ENCODE data around the gene ADCY2.

The ADCY2 gene

GRCh38 chr5:7772141-7772540, 376.2 kb downstream of the ADCY2 start:
- no peak overlapping the region for H3K4me3 ChIP-seq (replicated peaks; ENCODE audit: insufficient read depth, low read length)
- no peaks in the 10 kb centered on the region for H3K27me3 ChIP-seq (ENCODE audit: insufficient read depth, poor library complexity, severe bottlenecking)
- TF ChIP-seq REST (IDR thresholded peaks at IDR 0.05; ENCODE audit: insufficient replicate concordance, low read depth) (no peak), SPI1 (IDR thresholded peaks at IDR 0.05; ENCODE audit: borderline replicate concordance, low read depth) (no peak), GABPA (IDR thresholded peaks at IDR 0.05; ENCODE audit: low read depth) (no peak), POLR2AphosphoS5 (IDR thresholded peaks at IDR 0.05; ENCODE audit: low read depth) (no peak), CTCF (IDR thresholded peaks at IDR 0.05; ENCODE audit: insufficient read depth, low read length) (no peak)
- no peak overlapping the region for H3K27ac ChIP-seq (replicated peaks)
- no peak for DNase-seq (ENCODE audit: low read depth in 1 of 2, low spot score in 1 of 2)

GRCh38 chr5:7773178-7773577, 377.2 kb downstream of the ADCY2 start:
- Histone ChIP-seq H3K27me3 (ENCODE audit: insufficient read depth, poor library complexity, severe bottlenecking) (no peaks in the 10 kb centered on the region), H3K4me3 (replicated peaks; ENCODE audit: insufficient read depth, low read length) (no peak overlapping the region), H3K27ac (replicated peaks) (no peak overlapping the region)
- no peak for DNase-seq (ENCODE audit: low read depth in 1 of 2, low spot score in 1 of 2)
- TF ChIP-seq SPI1 (IDR thresholded peaks at IDR 0.05; ENCODE audit: borderline replicate concordance, low read depth) (no peak), GABPA (IDR thresholded peaks at IDR 0.05; ENCODE audit: low read depth) (no peak), POLR2AphosphoS5 (IDR thresholded peaks at IDR 0.05; ENCODE audit: low read depth) (no peak), CTCF (IDR thresholded peaks at IDR 0.05; ENCODE audit: insufficient read depth, low read length) (no peak), REST (IDR thresholded peaks at IDR 0.05; ENCODE audit: insufficient replicate concordance, low read depth) (no peak)

GRCh38 chr5:7776442-7776841, 380.5 kb downstream of the ADCY2 start:
- Histone ChIP-seq H3K27me3 (ENCODE audit: insufficient read depth, poor library complexity, severe bottlenecking) (peaks cover 4% of the 10 kb centered on the region), H3K27ac (replicated peaks) (no peak overlapping the region), H3K4me3 (replicated peaks; ENCODE audit: insufficient read depth, low read length) (no peak overlapping the region)
- DNase-seq (ENCODE audit: low read depth in 1 of 2, low spot score in 1 of 2) = no peak
- TF ChIP-seq REST (IDR thresholded peaks at IDR 0.05; ENCODE audit: insufficient replicate concordance, low read depth) (no peak), POLR2AphosphoS5 (IDR thresholded peaks at IDR 0.05; ENCODE audit: low read depth) (no peak), CTCF (IDR thresholded peaks at IDR 0.05; ENCODE audit: insufficient read depth, low read length) (no peak), SPI1 (IDR thresholded peaks at IDR 0.05; ENCODE audit: borderline replicate concordance, low read depth) (no peak), GABPA (IDR thresholded peaks at IDR 0.05; ENCODE audit: low read depth) (no peak)

Measured in HL-60 (cell line).